T-helper 22 cell (primary cell): Measurements from ENCODE around the gene ZNF487.

Experiments
- DNase-seq: peaks from one replicate; pipeline ENCODE4 v3.0.0-alpha.2; 2020; ENCODE audit warnings: low read depth

ZNF487 gene

DNA sequence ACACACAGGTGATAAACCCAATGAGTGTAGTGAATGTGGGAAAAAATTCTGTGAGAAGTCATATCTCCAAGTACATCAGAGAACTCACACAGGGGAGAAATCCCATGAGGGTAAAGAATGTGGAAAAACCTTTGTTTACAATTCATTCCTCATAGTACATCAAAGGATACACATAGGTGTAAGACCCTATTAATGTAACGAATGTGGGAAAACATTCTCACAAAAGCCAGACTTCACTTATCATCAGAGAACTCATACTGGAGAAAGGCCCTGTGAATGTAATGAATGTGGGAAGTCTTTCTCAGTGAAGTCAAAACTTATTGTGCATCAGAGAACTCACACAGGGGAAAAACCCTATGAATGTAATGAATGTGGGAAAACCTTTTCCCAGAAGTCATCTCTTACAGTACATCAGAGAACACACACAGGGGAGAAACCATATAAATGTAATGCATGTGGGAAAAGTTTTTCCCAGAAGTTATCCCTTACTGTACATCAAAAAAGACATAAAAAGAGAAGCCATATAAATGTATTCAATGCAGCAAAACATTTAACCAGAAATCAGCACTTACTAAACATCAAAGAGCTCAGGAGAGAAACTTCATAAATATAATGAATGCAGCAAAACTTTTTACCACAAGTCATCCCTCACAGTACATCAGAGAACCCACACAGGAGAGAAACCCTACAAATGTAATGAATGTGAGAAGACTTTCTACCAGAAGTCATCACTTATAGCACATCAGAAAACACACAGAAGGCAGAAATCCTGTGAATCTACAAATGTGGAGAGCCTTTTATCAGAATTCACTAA is 87.7 kb downstream of the ZNF487 start:
- DNase-seq, result no peak
